GM12892 (cell line): Measurements from ENCODE around the gene CUL2.

Experiments
- POLR2A ChIP-seq: IDR thresholded peaks from 2 replicates; pipeline ENCODE4 v1.6.1; 2011; ENCODE audit warnings: low read depth, low read length, control low read depth
- POLR2AphosphoS5 ChIP-seq: IDR thresholded peaks from 2 replicates; pipeline ENCODE4 v1.6.1; 2011; ENCODE audit warnings: low read depth, low read length, control low read depth
- TAF1 ChIP-seq: IDR thresholded peaks from 2 replicates; pipeline ENCODE4 v1.6.1; 2011; ENCODE audit warnings: low read depth, mild to moderate bottlenecking, control low read depth, low read length, borderline replicate concordance

- TF ChIP-seq POLR2AphosphoS5 (no peak), POLR2A (no peak), TAF1 (no peak)
These were observed 14.9 kb downstream of the CUL2 start for GRCh38 chr10:35075228-35075627.
